GM13976 (cell line): ENCODE data around the gene GRAMD2A.

Experiments used
- DNase-seq: peaks from one replicate; pipeline ENCODE4 v3.0.0; 2012; ENCODE audit warnings: low spot score
- in situ Hi-C: fragments of 300-500 bp; cut with MboI; formaldehyde crosslinking; loops from one replicate; pipeline ENCODE4 v1.12.0; 2022; ENCODE audit warnings: low sequenced_read_pairs, mixed read lengths, inconsistent platforms; ENCODE audit not compliant: unreplicated experiment
- TF ChIP-seq, protein P1 (sequence below): IDR thresholded peaks from 2 replicates; pipeline ENCODE4 v1.5.1; 2012; ENCODE audit warnings: borderline replicate concordance, mild to moderate bottlenecking; ENCODE audit not compliant: insufficient read depth; ENCODE audit errors: extremely low read depth, missing control alignments, control extremely low read depth

Gene GRAMD2A

DNA sequence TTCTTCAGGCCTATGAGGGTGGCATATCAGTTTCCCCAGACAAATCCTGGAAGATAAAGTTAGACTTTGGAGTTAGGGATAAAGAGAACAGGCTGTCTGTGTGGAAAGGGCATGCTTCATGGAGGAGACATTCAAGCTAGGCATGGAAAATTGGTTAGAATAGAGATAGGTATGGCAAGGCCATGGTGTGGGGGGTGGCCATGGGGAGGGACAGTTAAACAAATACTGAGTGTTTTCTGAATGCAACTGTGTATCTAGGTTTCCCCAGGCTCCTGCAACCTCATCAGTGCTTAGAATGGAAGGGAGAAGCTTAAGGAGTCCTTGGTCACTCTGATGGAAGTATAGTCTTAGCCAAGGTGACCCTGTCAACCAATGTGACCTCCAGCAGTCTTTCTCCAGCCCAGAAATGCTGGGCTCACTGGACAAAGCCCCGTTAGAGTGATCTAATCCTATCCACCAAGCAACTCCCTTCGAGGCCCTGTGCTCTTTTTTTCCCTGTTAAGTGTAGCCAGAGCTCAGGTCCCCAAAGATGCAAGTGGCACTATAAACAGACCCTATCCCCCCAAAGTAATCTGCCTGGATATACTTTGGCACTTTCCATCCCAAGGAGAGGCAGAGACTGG lies 38.9 kb upstream of the GRAMD2A start:
- in situ Hi-C loops: no loop called here
- TF ChIP-seq, protein P1, sequence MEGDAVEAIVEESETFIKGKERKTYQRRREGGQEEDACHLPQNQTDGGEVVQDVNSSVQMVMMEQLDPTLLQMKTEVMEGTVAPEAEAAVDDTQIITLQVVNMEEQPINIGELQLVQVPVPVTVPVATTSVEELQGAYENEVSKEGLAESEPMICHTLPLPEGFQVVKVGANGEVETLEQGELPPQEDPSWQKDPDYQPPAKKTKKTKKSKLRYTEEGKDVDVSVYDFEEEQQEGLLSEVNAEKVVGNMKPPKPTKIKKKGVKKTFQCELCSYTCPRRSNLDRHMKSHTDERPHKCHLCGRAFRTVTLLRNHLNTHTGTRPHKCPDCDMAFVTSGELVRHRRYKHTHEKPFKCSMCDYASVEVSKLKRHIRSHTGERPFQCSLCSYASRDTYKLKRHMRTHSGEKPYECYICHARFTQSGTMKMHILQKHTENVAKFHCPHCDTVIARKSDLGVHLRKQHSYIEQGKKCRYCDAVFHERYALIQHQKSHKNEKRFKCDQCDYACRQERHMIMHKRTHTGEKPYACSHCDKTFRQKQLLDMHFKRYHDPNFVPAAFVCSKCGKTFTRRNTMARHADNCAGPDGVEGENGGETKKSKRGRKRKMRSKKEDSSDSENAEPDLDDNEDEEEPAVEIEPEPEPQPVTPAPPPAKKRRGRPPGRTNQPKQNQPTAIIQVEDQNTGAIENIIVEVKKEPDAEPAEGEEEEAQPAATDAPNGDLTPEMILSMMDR: no peak
- DNase-seq: no peak

GRCh38 chr15:72235298-72235697 lies 37.7 kb upstream of the GRAMD2A start:
- no peak for DNase-seq

DNA sequence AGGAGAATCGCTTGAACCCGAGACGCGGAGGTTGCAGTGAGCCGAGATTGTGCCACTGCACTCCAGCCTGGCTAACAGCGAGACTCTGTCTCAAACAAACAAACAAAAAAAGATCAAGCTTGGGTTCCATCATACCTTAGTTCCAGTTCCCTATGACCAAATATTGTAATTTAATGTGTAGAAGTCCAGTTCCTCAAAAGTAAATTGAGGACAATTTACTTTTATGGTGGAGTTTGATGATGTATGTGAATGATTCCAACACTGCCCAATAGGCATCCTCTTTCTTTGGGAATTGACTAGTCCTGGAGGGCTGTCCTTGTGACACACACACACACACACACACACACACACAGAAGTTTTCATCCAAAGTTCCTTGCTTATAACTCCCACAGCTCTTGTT lies 36.2 kb upstream of the GRAMD2A start:
- in situ Hi-C loops: no loop called here
- TF ChIP-seq, protein P1: no peak
- DNase-seq: no peak

More at GRCh38 chr15:72235298-72235697, 37.7 kb upstream of the GRAMD2A start:
- in situ Hi-C loops: no loop called here
- TF ChIP-seq, protein P1: no peak

DNA sequence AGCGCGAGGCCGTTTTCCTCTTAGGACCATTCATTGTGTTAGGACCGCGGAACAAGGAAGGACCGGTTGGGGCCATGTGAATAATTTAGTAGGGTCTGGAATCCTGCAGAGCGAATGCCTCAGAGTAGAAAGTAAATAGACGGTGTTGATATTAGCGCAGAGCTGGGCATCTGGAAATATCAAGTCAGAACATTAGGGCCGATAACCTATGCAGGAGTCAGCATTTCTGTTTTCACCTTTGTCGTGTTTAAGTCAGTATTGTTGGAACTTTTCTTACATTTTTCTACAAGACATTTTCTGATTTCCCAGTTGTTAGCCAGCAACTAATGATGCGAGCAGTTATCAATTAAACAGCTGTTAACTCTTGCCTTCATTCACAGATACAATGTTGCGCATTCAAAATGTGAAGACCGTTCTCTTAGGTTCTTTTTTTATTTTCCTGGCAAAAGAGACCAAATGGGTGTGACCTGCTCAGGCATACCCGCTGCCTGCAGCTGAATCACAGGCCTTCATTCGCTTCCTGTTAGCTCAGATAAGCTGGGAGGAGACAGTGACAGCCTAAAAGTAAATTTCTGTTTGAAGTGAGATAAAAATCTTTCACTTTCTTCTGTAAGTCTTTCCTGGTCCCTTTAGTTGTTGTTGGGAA lies 34.4 kb upstream of the GRAMD2A start:
- in situ Hi-C loops: no loop called here
- TF ChIP-seq, protein P1: no peak
- peak; percentile 47 for DNase-seq

- in situ Hi-C loops: no loop called here
- TF ChIP-seq, protein P1: no peak
- DNase-seq: peak; percentile 93
These were observed 33.7 kb upstream of the GRAMD2A start, which contains the start of gene PKM for GRCh38 chr15:72231066-72231832. TSS of gene PKM (minus strand) at chr15:72231190. CDS start at chr15:72219097, 12,093 bp downstream.

DNA sequence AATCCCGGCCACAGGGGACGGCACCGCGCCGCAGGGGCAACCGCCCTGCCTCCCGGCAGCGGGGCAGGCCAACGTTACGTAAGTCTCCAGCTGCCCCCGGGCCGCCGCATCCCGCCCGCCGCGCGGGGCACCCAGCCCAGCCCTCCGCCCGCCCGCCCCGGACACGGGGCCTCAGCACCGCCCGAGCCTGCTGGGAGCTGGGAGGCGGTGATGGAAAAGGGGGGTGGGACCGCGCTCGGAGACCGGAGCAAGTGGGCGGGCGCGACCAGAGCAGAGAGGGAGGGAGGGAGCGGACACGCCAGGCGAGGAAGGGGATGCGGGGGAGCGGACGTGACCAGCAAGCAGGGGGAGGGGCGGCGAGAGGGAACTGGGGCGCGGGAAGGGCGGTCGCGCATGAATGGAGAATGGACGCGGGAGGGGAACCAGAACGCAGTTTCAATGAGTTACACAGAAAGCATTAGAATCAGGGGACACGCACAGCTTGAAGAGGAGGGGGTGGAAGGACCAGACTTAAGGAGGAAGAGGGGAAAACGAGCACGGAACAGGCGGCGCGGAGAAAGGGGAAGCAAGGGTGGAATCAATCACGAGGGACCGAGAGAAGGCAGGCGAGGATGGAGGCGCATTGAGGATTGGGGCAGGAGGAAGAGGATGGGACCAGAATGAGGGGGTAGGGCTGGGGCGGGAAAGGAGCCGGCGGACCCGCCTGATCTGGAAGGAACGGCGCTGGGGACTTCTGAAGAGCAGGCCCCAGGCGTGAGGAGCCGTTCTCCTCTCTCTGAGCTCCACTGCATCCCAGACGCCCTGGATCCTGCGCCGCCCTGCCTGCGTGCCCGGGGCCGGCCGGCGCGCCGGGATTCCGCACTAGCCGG lies 32.8 kb upstream of the GRAMD2A start:
- in situ Hi-C loops: no loop called here

More for the DNA sequence above, 32.8 kb upstream of the GRAMD2A start:
- peak; percentile 81 for DNase-seq
- TF ChIP-seq, protein P1: no peak
